GM19043 (cell line): Measurements from ENCODE around the gene RBM43.

Experiments used
- ATAC-seq: cut with Tn5 transposase; IDR thresholded peaks from one replicate; pipeline ENCODE4 v1.9.1; 2021; ENCODE audit warnings: low read depth; ENCODE audit not compliant: unreplicated experiment

RBM43 gene

DNA sequence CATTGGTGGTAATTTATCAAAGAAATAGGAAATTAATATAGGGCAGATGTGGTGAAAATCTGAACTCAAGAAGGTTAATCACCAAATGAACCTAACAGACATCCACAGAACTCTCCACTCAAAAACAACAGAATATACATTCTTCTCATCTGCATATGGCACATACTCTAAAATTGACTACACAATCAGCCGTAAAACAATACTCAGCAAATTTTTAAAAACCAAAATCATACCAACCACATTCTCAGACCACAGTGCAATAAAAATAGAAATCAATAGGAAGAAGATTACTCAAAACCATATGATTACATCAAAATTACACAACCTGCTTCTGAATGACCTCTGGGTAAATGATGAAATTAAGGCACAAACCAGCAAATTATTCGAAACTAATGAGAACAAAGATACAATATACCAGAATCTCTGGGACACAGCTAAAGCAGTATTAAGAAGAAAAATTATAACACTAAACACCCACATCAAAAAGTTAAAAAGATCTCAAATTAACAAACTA lies 31.0 kb downstream of the RBM43 start:
- ATAC-seq: no peak

DNA sequence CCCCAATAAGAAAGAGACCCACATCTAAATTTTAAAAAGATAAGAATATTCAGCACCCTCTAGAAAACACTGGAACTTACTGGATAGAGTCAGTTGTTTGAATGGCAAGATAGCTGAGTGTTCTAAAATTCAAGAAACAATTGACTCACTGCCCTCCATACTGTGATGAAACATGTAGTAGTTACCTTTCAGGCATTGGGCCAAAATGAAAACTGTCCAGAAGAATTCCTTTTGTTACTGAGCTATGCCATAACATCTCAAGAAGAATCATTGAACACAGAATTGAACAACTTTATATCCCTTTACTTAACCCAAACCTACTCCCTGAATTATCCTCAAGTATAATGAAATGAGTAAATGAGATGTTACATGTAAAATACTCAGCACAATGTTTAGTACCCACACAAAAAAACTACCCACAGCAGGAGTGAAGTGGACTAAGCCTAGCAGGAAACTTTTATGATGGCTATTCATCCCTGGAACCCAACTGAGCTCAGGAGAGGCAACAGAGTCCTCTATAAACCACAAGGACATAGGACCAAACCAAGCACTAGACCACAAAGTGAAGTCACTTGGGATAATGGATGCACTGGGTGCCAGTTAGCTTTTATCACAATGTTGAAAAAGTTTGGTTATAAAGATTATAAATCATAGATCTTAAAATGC lies 32.7 kb downstream of the RBM43 start:
- no peak for ATAC-seq

DNA sequence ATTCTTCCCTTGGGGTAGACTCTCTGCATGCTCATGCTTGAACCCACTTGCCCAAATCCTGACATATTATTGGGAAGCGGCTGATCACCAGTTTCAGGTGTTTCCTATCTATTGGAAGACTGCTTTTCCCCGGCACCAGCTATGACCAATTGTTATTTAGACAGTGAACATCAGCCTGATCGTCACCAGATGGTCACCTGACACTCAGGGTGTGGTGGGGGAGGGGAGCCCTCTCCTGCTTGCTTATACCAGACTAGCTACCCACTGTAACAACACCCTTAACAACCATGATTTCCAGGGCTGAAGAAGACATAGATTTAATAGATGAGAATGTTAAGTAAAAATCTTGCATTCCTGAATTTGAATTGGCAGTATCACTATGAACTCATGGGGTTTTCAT lies 44.3 kb downstream of the RBM43 start:
- no peak for ATAC-seq

DNA sequence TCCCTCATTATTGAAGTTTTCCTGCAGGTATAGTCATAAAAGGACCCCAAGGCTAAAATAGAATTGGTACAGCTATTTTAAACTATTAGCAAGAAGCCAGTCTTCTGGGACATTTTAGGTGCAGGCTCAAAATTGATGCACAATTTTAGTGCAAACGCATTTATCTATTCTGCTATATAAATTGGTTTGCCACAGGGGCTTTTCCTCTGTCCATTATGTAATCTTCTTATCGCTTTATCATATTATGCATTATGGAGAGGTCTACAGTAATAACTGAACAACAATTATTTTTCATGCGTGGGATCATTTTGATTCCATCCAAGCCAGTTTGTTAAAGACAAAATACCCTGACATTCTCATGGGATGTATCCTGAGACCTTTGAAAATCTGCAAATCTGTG lies 54.6 kb downstream of the RBM43 start:
- no peak for ATAC-seq

DNA sequence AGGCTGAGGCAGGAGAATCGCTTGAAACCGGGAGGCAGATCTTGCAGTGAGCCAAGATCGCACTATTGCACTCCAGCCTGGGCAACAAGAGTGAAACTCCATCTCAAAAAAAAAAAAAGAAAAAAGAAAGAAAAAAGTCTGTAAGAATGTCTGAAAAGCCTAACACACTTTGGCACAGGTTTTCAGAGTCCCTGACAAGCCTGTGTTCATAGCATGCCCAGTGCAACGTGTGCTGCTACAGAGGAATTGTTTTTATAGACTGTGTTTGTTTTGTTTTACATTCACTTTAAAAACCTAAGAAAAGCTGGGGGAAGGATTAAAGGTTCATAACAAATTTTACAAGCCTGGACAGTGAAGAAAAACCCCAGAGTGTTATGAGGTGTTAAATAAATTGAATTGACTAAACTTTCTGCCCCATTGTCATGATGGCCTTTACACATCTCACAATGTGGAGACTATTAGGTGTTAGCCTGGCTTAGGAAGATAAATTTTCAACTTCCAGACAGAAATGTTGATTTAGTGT lies 55.2 kb downstream of the RBM43 start:
- no peak for ATAC-seq

DNA sequence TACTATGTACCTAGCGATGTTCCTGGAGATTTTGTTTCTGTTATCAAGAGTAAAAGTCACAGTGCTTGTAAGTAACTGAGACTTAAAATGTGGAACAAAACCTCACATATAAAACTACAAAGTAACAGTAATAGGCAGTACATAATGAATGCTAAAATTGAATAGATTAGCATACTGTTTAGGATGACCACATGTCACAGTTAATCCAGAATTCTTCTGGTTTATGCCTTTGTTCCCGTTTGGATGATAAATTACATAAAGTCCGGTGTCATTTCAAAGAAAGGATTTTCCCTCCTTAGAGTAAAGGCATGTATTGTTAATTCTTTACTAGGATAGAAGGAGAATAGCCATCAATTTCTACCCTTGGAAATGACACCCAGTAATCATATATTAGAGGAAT lies 56.1 kb downstream of the RBM43 start:
- ATAC-seq: no peak

DNA sequence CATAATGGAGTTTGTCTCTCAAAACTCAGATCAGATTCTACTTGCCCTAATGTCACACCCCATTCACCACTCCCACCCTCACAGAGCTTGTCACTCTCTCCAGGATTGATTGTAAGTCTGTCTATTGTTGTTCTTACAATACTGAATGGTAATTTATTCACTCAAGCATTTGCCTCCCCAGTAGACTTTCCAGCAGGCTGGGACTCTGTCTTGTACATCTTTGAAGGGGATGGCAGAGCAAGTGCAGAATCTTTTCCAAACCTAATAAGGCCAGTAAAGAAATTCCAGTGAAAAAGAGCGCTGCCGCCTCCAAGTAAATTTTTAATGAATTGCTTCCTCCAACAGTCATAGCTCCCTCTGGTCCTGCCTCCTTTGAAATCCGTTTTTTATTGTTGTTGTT lies 56.9 kb downstream of the RBM43 start:
- ATAC-seq: no peak

DNA sequence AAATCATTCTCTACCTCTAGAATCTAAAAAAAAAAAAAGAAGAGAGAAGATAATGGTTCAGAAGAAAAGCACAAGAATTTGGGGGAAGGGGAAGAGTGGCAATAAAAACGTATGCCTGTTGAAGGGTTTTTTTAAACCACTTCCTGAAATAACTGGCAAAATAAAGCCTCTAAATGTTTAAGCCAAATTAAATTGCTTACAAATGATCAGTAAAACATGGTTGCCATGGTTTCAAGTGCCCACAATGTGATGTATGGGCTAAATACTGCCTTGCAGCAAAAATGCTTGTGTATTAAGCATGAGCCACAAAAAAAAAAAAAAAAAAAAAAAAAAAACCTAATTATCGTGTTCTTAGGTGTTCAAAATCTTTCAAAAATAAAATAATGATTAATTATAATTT lies 60.8 kb downstream of the RBM43 start:
- no peak for ATAC-seq

DNA sequence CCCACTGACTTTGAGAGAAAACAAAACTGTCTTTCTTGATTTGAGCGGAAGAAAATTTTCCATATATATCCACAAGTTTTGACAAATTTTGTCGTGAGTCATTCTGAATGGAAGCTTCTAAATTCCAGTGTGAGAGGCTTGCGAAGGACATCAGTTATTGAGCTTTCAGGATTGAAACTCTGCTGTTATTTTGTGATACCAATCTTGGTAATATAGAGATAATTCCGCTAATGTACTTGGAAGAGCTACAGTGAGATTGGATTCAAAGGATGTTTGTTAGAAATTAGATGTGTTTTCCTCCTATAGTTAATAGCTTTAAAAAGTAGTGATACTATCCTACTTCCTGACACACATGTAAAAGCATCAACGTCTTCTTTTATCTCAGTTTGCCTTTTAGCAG lies 61.4 kb downstream of the RBM43 start:
- no peak for ATAC-seq

DNA sequence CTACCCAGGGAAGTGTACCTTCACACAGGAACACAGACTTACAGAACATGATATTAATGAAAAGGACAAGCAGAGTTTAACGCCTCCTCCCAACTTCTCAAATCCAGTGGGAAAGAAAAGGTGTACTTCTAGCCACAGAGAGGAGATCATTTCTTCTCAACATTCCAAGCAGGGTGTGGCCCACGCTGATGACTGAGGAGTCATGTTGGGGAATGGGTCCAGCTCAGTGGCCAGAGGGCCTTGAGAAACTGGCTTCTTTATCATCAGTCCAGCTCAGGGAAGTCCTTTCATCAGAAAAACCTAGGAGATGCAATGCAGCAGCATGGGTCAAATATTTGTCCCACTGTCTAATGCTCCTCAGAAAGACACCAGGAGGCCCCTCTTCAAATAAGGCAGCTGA lies 63.0 kb downstream of the RBM43 start:
- ATAC-seq: no peak
